Loucy (cell line): ENCODE data around the gene CASZ1.

Experiments used
- EZH2phosphoT487 ChIP-seq: fragments of 200-600 bp; IDR thresholded peaks from 2 replicates; pipeline ENCODE4 v1.6.1; 2018; ENCODE audit warnings: antibody characterized with exemption, mild to moderate bottlenecking, moderate library complexity, borderline replicate concordance
- TF ChIP-seq, protein P1 (sequence below): fragments of 200-600 bp; sonication (generic); conservative IDR thresholded peaks from 2 replicates; pipeline ENCODE4 v1.5.1; 2014; ENCODE audit warnings: mild to moderate bottlenecking, antibody characterized with exemption, low read length

DNA sequence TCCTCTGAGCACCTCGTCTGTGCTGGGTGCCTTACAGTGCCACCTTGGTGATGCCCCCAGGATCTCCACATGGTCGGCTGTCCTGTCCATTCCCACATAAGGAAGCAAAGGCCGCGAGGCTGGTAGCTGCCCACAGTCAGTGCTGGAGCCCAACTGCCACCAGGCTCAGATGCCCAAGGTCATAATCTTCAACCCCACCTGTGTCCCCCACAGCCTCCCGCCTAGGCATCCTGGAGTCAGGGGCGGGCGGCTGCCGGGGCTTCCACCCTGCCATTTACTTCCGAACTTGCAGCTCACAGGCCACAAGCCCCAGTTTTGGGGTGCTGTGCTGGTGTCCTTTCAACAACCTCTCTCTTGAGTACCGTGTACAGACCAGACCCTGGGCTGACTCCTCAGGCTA lies 126.3 kb downstream of the CASZ1 start:
- TF ChIP-seq, protein P1, sequence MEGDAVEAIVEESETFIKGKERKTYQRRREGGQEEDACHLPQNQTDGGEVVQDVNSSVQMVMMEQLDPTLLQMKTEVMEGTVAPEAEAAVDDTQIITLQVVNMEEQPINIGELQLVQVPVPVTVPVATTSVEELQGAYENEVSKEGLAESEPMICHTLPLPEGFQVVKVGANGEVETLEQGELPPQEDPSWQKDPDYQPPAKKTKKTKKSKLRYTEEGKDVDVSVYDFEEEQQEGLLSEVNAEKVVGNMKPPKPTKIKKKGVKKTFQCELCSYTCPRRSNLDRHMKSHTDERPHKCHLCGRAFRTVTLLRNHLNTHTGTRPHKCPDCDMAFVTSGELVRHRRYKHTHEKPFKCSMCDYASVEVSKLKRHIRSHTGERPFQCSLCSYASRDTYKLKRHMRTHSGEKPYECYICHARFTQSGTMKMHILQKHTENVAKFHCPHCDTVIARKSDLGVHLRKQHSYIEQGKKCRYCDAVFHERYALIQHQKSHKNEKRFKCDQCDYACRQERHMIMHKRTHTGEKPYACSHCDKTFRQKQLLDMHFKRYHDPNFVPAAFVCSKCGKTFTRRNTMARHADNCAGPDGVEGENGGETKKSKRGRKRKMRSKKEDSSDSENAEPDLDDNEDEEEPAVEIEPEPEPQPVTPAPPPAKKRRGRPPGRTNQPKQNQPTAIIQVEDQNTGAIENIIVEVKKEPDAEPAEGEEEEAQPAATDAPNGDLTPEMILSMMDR: no peak
- TF ChIP-seq EZH2phosphoT487: no peak
